ENCODE data around the gene MEGF6.
A peak's percentile ranks its signal among the peaks of the same experiment; 100 is the strongest.

MEGF6 gene

DNA sequence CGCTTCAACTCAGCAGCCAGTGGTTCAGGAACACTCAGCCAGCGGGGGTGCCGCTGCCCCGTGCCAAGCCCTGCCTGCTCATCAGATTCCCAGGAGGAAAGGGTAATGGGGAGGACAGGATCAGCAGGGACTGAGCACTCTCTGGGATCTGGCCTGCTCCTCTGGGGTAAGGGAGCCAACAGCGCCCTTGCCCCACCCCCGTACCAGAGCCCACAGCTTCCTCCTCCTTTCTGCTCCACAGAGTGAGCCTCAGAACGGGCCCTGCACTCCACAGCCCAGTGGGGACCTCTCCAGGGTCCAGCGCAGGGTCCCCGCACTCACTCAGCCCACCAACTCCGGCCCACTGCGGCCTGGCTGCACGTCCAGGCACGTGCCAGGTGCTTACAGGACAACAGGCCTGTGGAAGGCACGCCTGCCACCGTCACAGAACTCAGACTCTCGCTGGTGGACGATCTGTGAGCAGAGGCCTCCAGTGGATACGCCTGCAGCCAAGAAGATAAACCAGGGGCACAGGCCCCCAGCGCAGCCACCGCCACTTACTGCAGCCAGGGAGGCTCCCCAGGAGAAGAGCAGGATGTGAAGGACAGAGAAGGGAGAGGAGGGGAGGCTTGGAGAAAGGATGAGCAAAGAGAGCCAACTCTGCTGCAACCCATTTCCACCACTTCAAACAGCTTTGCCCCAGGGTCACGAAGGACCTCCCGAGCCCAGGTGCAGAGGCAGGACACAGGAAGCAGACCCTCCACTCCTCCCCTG is 2.1 kb downstream of the MEGF6 start:
- DNase-seq (ENCODE audit: low spot score) = no peak

DNA sequence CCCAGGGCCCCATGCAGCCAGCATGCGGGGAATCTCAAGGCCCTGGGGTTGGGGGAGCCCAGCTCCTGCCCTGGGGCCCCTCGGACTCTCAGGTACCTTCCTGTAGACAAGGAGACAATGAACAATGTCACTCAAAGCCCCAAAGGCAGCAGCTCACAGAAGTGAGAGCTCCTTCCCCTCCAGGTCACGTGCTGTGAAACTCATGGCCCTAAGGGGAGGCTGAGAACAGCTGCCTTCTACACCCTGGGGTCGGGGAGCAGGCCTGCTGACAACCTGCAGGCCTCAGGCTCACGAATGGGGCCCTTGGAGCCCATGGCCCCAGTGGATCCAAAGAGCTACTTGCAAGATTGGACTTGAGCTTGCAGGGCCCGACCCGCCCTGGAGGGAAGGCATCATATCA is 3.2 kb downstream of the MEGF6 start:
- no peak for DNase-seq (ENCODE audit: low spot score)

DNA sequence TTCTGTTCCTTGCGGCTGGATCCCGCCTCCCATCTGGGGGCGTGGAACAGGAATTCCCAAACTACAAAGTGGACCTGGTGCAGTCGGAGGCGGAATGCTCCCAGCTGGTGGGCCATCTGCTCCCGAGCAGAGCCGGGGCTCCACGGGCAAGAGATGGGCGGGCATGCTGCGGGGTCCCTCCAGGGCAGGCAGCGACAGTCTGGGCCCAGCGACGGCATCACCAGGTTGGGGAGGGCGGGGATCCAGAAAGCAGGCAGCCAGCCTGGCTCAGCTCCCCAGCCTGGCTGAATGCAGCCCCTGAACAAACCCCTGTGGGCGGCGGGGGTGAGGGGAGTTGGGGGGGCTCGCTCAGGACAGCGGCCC is 3.6 kb downstream of the MEGF6 start:
- no peak for DNase-seq (ENCODE audit: low spot score)

DNA sequence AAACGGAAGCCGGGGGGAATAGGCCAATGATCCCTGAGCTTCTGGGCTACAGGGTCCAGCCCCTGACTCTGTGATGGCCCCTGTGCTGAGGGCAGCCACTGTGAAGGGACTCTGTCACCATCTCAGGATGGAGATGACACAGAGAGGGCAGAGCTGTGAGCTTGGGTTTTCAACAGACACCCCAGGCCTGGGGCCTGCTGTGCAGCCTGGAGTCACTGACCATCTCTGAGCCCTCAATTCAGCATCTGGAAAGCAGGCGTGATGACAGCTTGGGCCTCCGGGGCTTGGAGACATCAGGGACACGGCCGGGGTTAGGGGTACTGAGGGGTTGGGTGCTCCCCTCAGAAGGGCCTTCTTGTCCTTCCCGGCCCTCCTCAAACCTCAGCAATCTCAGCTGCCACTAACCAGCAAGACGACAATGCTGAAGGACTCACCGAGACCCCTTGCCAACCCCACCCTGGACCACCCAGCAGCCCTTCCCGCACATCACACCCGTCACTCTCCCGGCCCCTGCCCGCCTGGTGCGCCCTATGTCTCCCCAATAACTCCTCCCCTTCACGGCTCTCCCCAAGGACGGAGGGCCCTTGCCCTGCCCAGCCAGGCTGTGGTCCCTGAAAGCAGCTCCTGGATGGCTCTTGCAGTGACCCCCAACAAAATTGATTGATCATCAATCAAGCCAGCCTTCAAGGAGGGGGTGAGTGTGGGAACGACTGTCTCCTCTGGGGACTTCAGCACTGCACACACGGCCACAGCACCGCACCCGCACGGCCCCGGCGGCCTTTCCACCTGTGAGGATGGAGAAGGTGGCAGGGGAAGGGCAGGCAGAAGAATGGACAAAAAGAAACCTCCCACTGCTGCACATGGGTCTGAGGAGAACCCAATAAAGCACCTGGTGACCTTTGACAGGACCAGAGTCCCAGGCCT is 4.3 kb downstream of the MEGF6 start:
- no peak for DNase-seq (ENCODE audit: low spot score)

DNA sequence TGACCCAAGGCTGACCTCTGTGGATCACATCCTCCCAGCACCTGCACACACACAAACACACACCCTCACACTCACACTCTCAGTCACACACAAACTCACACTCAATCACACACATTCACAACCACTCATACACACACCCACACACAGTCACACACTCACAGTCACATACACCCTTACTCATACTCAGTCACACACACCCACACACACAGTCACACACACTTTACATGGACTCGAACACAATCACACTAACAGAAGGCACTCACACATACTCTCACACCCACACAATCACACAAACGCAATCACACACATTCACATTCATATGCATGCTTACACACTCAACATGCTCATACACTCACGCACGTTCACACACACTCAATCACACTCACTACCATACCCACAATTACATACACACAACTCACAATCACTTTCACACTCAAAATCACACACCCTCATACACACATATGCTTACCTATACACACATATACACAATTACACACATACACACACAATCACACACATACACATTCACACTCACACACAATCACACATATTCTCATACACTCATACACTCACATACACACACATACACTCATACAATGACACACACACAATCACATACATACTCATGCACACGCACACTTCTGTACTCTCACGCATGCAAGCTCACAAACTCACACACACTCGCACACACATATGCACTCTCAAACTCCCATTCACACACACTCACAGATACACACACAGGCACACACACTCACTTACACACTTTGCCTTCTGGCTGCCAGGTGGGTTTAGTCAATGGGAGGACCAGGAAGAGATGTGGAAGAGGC is 6.1 kb downstream of the MEGF6 start:
- DNase-seq (ENCODE audit: low spot score) = no peak

DNA sequence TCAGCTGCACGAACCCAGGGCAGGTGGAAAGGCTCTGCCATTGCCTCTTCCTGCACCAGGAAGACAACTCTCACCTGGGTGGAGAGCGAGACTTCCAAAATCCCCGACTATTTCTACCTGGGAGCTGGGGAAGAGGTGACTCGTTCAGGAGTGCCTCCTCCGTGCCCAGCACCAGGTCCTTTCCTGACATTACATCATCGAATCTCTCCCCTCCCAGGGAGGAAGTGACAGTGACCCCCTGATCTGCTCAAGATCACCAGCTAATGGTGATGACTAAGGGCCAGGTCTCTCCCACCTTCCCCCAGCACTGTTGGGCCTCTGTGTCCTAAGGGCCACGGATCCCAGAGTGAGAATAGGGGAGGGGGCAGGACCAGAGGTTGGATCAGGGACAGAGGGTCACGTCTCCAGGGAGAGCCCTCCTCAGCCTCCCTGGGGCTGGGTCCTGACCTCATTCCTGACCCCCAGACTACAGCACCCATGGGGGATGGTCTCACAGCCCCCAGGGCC is 6.8 kb downstream of the MEGF6 start:
- no peak for DNase-seq (ENCODE audit: low spot score)

DNA sequence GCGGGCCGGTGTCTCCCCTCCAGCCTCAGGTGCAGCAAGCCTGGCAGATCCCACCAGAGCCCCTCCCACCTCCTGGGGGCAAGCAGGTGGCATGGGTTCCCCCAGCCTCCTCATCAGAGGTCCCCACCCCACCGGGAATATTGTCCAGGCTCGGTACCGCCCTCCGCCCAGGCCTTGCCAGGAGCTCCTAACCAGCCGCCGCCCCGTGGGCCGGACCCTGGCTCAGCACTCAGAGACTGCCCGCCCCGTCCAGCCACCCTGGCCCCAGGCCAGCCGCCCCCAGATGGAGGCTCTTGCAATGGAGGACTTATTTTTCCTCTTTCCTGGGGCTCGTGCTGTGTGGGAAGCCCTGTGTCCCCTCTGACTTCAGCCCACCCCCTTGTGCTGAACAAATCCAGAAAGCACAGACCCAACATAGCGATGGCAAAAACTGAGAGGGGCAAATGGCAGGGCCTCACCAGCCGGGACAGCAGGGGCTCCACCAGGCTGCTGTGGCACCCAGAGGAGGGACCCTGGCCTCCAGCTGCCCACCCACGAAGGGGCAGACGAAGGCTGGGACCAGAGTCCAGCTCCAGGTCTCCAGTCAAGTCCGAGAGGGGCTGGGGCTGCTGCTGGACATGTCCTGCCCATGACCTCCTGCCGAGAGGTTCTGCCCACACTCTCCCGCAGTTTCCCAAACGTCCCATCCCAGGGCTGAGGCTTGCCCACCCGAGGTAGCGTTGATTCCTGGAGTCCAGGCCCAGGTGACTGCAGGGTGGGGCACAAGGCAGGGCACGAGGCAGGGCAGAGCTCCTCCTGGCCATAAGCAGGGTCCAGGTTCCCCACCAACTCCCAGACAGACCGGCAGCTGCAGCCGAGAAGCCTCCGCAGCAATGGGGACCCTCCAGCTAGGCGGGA is 7.5 kb downstream of the MEGF6 start:
- DNase-seq (ENCODE audit: low spot score) = no peak

DNA sequence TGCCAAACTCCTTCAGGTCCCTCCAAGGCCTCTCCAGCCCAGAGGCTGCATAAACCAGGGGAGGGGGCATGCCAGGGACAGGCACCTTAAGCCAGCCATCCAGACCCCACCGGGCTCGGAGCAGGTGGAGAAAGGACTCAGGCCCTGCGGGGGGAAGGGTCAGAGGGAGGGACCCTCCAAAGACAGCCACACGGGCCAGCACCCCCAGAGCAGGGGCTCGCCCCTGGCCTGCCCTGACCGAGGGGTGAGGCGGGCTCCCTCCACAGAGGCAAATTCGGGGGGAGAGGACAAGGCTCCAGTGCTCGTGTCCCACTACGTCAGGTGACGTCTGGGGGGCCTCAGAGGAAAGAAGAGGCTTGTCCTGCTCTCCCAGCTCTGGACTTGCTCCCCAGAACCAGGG is 8.2 kb downstream of the MEGF6 start:
- DNase-seq (ENCODE audit: low spot score) = no peak

DNA sequence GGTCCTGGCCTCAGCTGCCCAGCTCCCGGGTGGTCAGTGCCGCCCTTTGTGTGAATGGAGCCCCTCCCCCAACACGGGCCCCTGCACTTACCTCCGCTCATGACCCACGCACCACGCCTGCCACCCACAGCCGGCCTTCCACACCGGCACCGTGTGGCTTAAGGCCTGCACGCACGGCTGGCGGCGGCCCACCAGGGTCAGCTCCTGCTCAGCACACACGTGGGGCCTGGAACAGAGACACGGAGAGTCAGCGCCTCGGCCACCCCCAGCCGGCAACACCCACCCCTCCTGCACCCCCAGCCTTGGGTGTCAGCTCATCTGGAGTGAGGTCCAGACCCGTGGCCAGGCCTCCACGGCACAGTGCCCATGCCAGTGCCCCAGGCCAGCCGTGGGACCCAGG is 8.9 kb downstream of the MEGF6 start:
- no peak for DNase-seq (ENCODE audit: low spot score)

DNA sequence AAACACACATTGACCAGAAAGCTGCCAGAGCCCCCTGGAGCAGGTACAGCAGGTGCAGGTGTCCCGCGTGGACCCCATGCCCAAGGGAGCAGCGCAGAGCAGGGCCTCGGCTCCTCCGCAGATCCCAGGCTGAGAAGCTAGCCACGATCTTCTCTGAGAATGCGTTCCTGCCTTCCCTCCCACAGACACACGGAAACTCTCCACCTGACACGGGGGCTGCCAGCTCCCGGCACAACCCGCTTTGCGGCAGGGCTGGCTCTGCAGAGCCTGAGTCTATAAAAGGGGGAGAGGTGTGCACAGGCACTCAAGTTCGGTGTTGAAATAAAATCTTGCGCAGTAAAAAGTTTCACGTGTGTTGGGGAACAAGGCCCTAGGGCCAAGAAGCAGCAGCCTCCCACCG is 9.6 kb downstream of the MEGF6 start:
- DNase-seq (ENCODE audit: low spot score) = no peak

DNA sequence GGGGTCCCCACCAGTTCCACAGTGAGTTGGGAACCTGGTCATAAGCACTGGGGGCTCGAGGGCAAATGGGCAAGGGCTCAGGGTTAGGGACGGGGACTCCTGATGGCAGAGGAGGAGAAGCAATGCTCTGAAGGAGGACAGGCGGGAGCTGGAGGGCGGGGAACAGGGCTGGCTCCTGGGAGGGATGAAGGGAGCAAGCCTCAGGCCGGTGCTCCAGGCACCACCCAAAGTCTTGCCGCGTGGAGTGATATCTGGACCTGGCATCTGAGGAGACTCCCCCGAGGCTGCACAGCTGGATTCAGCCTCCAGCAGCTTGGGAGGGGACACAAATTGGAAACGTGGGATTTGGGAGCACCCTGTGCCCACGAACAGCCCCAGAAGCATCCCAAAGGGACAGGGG is 11.0 kb downstream of the MEGF6 start:
- DNase-seq (ENCODE audit: low spot score) = no peak

DNA sequence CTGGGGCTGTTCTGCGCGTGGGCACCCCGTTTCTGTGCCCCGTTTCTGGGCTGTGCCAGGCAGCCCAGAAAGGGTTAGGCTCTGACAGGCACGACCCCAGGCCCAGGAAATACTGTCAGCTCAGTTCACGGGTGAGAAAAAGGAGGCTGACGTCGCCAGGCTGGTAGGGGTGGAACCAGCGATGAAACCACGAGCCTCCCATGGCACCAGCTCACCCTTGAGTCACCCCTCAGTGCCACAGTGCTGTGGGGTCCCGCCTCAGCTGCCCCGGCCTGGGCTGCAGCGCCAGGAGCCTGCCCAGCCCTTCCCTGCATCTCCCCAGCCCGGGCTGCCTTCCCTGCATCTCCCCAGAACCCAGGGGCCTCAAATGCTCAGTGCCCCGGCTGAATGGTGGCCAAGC is 11.5 kb downstream of the MEGF6 start:
- DNase-seq (ENCODE audit: low spot score) = no peak

DNA sequence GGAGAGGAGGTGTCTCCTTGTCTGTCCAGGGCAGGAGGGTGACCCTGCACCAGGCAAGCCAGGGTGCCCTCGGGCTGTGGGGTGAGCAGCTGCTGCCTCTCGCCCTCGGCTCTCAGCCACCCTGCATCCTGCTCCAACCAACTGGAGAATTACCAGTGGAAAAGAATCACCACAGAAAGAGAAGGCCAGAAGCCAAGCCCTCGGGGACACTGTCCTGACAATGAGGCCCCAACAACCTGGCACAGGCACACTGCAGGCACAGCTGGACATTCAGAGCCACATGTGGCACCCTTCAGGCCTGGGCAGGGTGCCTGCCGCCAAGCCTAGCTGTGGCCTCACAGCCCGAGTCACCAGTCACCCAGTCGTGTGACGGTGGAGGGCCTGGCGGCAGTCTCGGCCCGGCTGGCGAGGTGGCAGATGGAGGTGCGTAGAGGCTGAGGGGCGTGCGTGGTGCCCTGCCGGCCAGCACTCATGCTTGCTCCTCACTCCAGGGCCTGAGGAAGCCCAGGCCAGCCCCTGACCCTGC is 12.0 kb downstream of the MEGF6 start:
- DNase-seq (ENCODE audit: low spot score) = no peak

DNA sequence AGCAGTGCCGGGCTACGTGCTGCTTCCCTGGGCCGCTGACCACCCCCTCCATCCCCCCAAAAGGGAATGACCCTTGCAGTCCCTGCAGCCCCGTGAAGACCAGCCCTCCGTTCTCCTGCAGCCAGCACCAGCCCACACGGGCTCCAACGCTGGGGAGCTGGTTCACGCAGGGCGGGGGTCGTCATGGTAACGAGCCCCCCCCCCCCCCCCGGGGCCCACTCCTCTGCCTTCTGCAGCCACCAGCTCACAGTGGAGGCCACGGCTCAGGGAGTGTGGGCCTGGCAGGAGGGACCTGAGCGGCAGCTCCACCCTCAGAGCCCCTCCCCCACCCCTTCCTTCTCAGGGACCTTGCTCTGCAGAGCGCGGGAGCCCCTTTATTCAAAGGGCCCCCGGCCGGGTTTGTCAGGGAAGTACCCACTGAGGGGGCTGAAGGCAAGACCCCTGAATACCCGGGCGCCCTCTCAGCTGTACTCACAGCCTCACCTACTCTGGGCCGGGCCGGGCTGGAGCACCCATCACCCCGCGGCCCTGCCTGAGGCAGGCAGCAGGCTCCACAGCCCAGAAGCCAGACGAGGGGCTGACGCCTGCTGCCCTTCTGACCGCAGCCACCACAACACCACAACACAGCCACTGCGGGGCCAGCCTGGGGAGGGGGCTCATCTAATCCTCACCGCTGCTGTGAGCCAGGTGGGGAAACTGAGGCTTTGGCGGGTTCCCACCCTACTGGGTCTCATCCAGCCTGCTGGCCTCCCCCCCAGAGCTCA is 12.6 kb downstream of the MEGF6 start:
- DNase-seq (ENCODE audit: low spot score) = peak; percentile 20

DNA sequence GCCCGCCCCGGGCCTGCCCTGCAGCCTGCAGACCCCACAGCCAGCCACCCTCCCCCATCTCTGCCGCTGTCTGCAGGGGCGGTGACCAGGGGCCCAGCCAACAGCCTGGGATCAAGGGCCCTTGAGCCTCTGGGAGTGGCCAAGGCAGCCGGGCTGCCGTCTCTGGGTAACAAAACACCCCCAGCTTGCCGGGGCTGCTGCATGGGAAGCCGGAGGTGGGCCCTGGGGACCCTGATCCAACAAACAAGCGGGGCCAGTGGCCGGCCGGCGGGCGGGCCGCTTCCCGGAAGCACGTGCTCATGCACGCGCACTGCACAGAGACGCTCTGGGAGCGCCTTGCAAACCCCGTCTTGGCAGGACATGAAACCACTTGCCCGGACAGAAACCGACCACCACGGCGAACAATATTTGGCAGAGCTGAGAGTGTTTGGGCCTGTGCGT is 13.2 kb downstream of the MEGF6 start:
- DNase-seq (ENCODE audit: low spot score) = peak; percentile 10

DNA sequence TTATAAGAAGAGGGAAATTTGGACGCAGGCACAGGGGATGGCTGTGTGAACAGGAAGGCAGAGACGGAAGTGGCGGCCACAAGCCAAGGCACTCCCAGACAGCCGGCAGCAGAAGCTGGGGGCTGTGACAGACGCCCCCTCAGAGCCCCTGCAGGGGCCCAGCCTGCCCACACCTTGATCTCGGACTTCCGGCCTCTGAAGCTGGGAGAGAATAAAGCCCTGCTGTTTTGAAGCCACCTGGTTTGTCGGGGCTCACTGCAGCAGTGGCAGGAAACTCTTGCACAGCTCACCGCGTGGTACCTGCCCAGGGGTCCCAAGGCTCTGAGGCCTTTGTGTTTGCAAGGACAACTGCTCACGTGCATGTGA is 13.7 kb downstream of the MEGF6 start:
- no peak for DNase-seq (ENCODE audit: low spot score)

DNA sequence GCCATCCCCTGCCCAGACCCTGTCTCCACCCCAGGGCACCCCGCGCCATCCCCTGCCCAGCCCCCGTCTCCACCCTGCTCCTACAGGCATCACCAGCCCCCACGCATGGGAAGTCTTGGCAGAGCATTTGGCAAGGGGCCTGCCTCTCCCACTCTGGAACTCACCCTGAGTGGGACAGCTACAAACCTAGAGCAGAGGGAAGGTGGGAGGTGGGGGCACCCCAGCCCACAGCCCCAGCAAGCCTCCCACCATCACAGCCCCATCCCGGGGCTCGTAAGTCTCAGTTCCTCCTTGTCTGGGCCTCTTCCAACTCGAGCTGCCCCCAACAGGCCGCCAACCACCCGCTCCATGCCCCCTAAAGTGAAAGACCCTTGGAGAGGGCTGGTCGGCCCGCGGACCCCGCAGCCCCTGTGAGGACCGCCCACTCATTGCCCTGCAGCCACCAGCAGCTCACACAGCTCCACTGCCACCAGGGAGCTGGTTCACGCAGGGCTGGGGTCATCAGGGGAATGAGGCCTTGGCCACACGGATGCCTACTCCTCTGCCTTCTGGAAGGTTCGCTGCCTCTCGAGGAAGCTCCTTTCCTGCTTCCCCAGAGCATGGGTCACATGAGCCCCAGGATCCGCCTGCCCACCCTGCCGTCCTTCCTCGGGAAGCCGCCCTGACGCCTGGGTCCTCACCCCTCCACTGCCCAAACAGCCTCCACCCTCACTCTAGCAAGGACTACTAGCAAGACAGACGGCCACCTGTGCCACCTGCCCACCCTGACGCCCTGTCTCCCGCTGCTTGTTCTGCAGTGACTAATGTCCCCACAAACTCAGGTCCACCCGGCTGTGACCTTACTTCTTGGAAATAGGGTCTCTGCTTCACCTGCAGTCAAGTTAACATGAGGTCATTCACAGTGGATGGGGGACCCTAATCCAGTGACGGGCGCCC is 14.4 kb downstream of the MEGF6 start:
- DNase-seq (ENCODE audit: low spot score) = no peak

DNA sequence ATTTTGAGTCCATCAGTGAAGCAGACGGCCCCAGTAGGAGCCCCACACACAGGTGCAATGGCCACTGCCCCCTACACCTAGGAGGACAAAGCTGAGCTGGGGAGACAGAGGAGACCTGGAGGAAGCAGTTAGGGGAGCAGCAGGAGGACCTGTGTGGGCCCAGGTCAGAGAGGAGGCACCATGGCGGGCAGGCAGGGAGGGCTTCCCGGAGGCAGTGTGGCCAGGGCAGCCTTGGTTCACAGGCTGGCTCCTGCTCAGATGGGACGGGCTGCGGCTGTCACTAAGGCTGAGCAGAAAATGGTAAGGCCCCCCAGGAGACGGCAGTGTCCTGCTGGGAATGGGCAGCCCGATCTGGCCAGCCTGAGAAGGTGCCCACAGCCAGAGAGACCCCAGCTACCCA is 15.4 kb downstream of the MEGF6 start:
- no peak for DNase-seq (ENCODE audit: low spot score)

Data from SK-N-DZ (cell line).